ENCODE results near the gene RIPOR3.

Gene RIPOR3

DNA sequence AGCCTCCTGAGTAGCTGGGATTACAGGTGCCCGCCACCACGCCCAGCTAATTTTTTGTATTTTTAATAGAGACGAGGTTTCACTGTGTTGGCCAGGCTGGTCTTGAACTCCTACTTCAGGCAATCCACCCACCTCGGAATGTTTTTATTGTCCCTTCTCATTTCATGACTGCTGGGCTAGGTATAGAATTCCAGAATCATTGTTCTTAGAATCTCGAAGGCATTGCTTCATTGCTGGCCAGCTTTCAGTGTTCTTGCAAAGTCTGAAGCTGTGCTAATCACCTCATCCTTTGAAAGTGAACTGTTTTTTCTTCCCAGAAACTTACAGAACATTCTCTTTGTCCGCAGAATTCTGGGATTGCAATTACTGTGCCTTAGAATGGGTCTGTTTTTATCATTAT, 132.2 kb downstream of the RIPOR3 start:
- no peak overlapping the region for H3K27ac ChIP-seq (ENCODE audit: low read length)

DNA sequence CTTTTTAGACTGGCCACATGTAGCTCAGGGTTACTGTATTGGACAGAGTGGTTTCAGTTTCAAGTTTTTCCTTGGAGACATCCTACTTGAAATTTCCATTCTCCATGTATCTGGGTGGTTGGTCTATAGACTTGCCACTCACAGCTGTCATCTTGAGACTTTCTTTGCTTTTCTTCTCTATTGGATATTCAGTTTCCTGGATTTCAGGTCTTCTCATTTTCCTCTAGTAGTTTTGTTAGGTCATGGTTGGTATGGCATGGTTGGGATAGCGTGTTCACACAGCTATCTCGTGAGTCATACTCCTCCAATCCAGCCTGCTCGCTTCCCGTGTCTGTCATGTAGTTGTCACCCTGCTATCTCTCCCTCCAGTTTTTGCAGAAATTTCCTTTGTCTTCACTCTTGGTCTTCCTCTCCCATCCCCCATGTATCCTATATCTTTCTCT, 132.8 kb downstream of the RIPOR3 start:
- peaks cover 16% of the 10 kb centered on the region for H3K9me3 ChIP-seq (ENCODE audit: insufficient read depth, low read length)
- H4K20me1 ChIP-seq (ENCODE audit: insufficient read depth, low read length): peaks cover 80% of the 10 kb centered on the region
- H3K79me2 ChIP-seq (ENCODE audit: low read length): peaks cover 98% of the 10 kb centered on the region
- no peak overlapping the region for H3K4me2 ChIP-seq (ENCODE audit: low read length)
- no peaks in the 10 kb centered on the region for H3K27me3 ChIP-seq (ENCODE audit: low read depth, low read length)
- no peak overlapping the region for H3K27ac ChIP-seq (ENCODE audit: low read length)
- no peak overlapping the region for H3K4me3 ChIP-seq (ENCODE audit: low read length)
- H3K9ac ChIP-seq (ENCODE audit: low read length): no peak overlapping the region
- no peak overlapping the region for H2AFZ ChIP-seq (ENCODE audit: low read depth, low read length)
- TF ChIP-seq EZH2phosphoT487 (IDR thresholded peaks at IDR 0.05; ENCODE audit: low read depth): no peak
- TF ChIP-seq, protein P1, sequence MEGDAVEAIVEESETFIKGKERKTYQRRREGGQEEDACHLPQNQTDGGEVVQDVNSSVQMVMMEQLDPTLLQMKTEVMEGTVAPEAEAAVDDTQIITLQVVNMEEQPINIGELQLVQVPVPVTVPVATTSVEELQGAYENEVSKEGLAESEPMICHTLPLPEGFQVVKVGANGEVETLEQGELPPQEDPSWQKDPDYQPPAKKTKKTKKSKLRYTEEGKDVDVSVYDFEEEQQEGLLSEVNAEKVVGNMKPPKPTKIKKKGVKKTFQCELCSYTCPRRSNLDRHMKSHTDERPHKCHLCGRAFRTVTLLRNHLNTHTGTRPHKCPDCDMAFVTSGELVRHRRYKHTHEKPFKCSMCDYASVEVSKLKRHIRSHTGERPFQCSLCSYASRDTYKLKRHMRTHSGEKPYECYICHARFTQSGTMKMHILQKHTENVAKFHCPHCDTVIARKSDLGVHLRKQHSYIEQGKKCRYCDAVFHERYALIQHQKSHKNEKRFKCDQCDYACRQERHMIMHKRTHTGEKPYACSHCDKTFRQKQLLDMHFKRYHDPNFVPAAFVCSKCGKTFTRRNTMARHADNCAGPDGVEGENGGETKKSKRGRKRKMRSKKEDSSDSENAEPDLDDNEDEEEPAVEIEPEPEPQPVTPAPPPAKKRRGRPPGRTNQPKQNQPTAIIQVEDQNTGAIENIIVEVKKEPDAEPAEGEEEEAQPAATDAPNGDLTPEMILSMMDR (IDR thresholded peaks at IDR 0.05; ENCODE audit: low read depth, low read length): no peak
- peaks cover 74% of the 10 kb centered on the region for H3K36me3 ChIP-seq (replicated peaks; ENCODE audit: low read depth, low read length)
- H3K4me1 ChIP-seq (ENCODE audit: low read length): peaks cover 62% of the 10 kb centered on the region

More for the DNA sequence above, 132.2 kb downstream of the RIPOR3 start:
- Histone ChIP-seq H3K9me3 (ENCODE audit: insufficient read depth, low read length) (peaks cover 10% of the 10 kb centered on the region), H3K79me2 (ENCODE audit: low read length) (peaks cover 98% of the 10 kb centered on the region), H3K9ac (ENCODE audit: low read length) (no peak overlapping the region), H3K27me3 (ENCODE audit: low read depth, low read length) (no peaks in the 10 kb centered on the region), H4K20me1 (ENCODE audit: insufficient read depth, low read length) (peaks cover 81% of the 10 kb centered on the region), H3K4me3 (ENCODE audit: low read length) (no peak overlapping the region), H2AFZ (ENCODE audit: low read depth, low read length) (no peak overlapping the region), H3K36me3 (replicated peaks; ENCODE audit: low read depth, low read length) (peaks cover 74% of the 10 kb centered on the region), H3K4me1 (ENCODE audit: low read length) (peaks cover 63% of the 10 kb centered on the region), H3K4me2 (ENCODE audit: low read length) (no peak overlapping the region)
- TF ChIP-seq EZH2phosphoT487 (IDR thresholded peaks at IDR 0.05; ENCODE audit: low read depth): no peak
- TF ChIP-seq, protein P1 (IDR thresholded peaks at IDR 0.05; ENCODE audit: low read depth, low read length): no peak

DNA sequence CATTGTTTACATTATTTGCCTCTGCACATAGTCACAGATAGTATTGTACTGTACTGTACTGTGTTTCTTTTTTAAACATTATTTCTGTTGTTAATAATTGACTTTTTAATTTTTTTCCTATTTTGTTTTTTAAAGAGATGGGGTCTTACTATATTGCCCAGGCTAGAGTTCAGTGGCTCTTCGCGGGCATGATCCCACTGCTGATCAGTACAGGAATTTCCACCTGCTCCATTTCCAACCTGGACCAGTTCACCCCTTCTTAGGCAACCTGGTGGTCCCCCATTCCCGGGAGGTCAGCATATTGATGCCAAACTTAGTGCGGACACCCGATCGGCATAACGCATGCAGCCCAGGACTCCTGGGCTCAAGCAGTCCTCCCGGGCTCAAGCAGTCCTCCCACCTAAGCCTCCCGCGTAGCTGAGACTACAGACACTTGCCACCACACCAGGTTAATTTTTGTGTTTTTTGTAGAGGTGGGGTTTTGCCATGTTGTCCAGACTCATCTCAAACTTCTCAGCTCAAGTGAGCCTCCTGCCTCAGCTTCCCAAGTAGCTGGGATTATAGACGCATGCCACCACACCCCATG, 133.7 kb downstream of the RIPOR3 start:
- H3K27ac ChIP-seq (ENCODE audit: low read length): no peak overlapping the region
- no peak overlapping the region for H3K9ac ChIP-seq (ENCODE audit: low read length)

DNA sequence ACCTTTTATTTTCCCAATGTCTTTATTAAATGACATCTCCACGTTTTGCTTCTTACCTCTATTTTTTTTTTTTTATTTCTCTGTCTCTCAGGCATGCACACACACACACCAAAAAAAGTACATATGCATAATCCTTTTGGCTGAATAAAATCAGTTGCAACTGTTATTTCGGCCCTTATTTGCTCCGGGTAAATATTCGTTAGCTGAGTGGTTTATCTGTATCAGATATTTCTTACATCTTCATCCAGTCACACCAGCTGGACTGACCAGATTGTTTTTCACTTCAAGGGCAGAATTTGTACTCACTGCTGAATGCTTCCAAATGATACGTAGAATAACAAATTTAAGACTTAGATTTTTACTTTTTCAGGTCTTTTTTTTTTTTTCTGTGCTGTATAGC, 135.7 kb downstream of the RIPOR3 start:
- H3K9me3 ChIP-seq (ENCODE audit: insufficient read depth, low read length): peaks cover 20% of the 10 kb centered on the region
- H3K27ac ChIP-seq (ENCODE audit: low read length): no peak overlapping the region
- H3K79me2 ChIP-seq (ENCODE audit: low read length): peaks cover 99% of the 10 kb centered on the region
- H3K4me1 ChIP-seq (ENCODE audit: low read length): peaks cover 46% of the 10 kb centered on the region
- TF ChIP-seq, protein P1 (IDR thresholded peaks at IDR 0.05; ENCODE audit: low read depth, low read length): no peak
- TF ChIP-seq EZH2phosphoT487 (IDR thresholded peaks at IDR 0.05; ENCODE audit: low read depth): no peak
- no peak overlapping the region for H3K4me3 ChIP-seq (ENCODE audit: low read length)
- peaks cover 79% of the 10 kb centered on the region for H3K36me3 ChIP-seq (replicated peaks; ENCODE audit: low read depth, low read length)
- no peak overlapping the region for H2AFZ ChIP-seq (ENCODE audit: low read depth, low read length)
- H3K27me3 ChIP-seq (ENCODE audit: low read depth, low read length): no peaks in the 10 kb centered on the region
- no peak overlapping the region for H3K9ac ChIP-seq (ENCODE audit: low read length)
- no peak overlapping the region for H3K4me2 ChIP-seq (ENCODE audit: low read length)
- H4K20me1 ChIP-seq (ENCODE audit: insufficient read depth, low read length): peaks cover 83% of the 10 kb centered on the region

More for the DNA sequence above, 133.7 kb downstream of the RIPOR3 start:
- Histone ChIP-seq H3K27me3 (ENCODE audit: low read depth, low read length) (no peaks in the 10 kb centered on the region), H3K4me2 (ENCODE audit: low read length) (no peak overlapping the region), H3K36me3 (replicated peaks; ENCODE audit: low read depth, low read length) (peaks cover 75% of the 10 kb centered on the region), H2AFZ (ENCODE audit: low read depth, low read length) (no peak overlapping the region), H3K9me3 (ENCODE audit: insufficient read depth, low read length) (peaks cover 20% of the 10 kb centered on the region), H4K20me1 (ENCODE audit: insufficient read depth, low read length) (peaks cover 81% of the 10 kb centered on the region), H3K4me3 (ENCODE audit: low read length) (no peak overlapping the region), H3K79me2 (ENCODE audit: low read length) (peaks cover 98% of the 10 kb centered on the region), H3K4me1 (ENCODE audit: low read length) (peaks cover 54% of the 10 kb centered on the region)
- TF ChIP-seq EZH2phosphoT487 (IDR thresholded peaks at IDR 0.05; ENCODE audit: low read depth): no peak
- TF ChIP-seq, protein P1 (IDR thresholded peaks at IDR 0.05; ENCODE audit: low read depth, low read length): no peak

Measured in OCI-LY3 (cell line).